Stimulated activated CD4-positive, alpha-beta T cell treated with anti-CD3 and anti-CD28 coated beads, Interleukin-15, amount 100 ng/mL, for 24 hours (primary cell): ENCODE results near the gene MSRB1.
A peak's percentile ranks its signal among the peaks of the same experiment; 100 is the strongest.
"Not testable (repeated sequence)": the region's sequence is repeated elsewhere in the genome, so short reads cannot be mapped to it uniquely, and the experiment has no call there.

Experiments
- DNase-seq: peaks from one replicate; pipeline ENCODE4 v3.0.0-alpha.2; 2020

MSRB1 gene

GRCh38 chr16:1938316-1938715, 4.7 kb downstream of the MSRB1 start:
- DNase-seq, result no peak

- no peak for DNase-seq
Measured at GRCh38 chr16:1936945-1937479, 6.0 kb downstream of the MSRB1 start.

- DNase-seq, result no peak
Measured at GRCh38 chr16:1933097-1933661, 9.8 kb downstream of the MSRB1 start.

GRCh38 chr16:1932050-1933028, 10.7 kb downstream of the MSRB1 start:
- no peak for DNase-seq

- no peak for DNase-seq
Measured at GRCh38 chr16:1930338-1930720, 12.7 kb downstream of the MSRB1 start.

- peak; percentile 93 for DNase-seq
Measured at GRCh38 chr16:1929578-1930337, 13.2 kb downstream of the MSRB1 start.

- peak; percentile 42 for DNase-seq
Measured at GRCh38 chr16:1929105-1929504, 13.9 kb downstream of the MSRB1 start.

GRCh38 chr16:1926271-1926670, 16.7 kb downstream of the MSRB1 start:
- no peak for DNase-seq

GRCh38 chr16:1924095-1924494, 18.9 kb downstream of the MSRB1 start:
- no peak for DNase-seq

GRCh38 chr16:1923299-1924034, 19.5 kb downstream of the MSRB1 start:
- DNase-seq, result no peak

GRCh38 chr16:1922357-1922756, 20.6 kb downstream of the MSRB1 start:
- no peak for DNase-seq

GRCh38 chr16:1920727-1921171, 22.2 kb downstream of the MSRB1 start:
- peak; percentile 43 for DNase-seq

- DNase-seq, result not testable (repeated sequence)
Measured at GRCh38 chr16:1920122-1920521, 22.9 kb downstream of the MSRB1 start.

GRCh38 chr16:1919327-1919998, 23.5 kb downstream of the MSRB1 start:
- no peak for DNase-seq

GRCh38 chr16:1918351-1919326, 24.4 kb downstream of the MSRB1 start, which contains the start of gene HS3ST6:
TSS of gene HS3ST6 (minus strand) at chr16:1918415. CDS start at chr16:1918323, 92 bp downstream.
- DNase-seq, result no peak

- no peak for DNase-seq
Measured at GRCh38 chr16:1917665-1918350, 25.2 kb downstream of the MSRB1 start.

- DNase-seq, result no peak
Measured at GRCh38 chr16:1917056-1917664, 25.8 kb downstream of the MSRB1 start.

GRCh38 chr16:1916640-1916990, 26.4 kb downstream of the MSRB1 start:
- DNase-seq, result no peak
